SK-N-SH (cell line): ENCODE data around the gene SPSB4. TPM values are rescaled to one million over a fixed set of nuclear protein-coding genes. Genes with fewer than 3 reads are reported as not detected.

Source experiments
- CTCF ChIA-PET: fragments of 300-600, 350-600 bp; formaldehyde crosslinking; extraction: SDS; loops from one replicate; lab custom pipeline; 2021; lab: Yijun Ruan, JAX
- POLR2A ChIA-PET: fragments of 350-600 bp; sonication (Branson Sonifier 250); formaldehyde crosslinking; extraction: SDS; loops from one replicate; lab custom pipeline; 2020; ENCODE audit warnings: antibody characterized with exemption, inconsistent platforms; lab: Yijun Ruan, JAX
- DNase-seq: peaks from one replicate; pipeline ENCODE4 v3.0.0; 2012
- H2AFZ ChIP-seq: fragments of 200-600 bp; sonication (generic); 2 replicates; pipeline ENCODE4 v1.8.1; 2016; ENCODE audit warnings: antibody characterized with exemption, mild to moderate bottlenecking, low read depth
- H3F3A ChIP-seq: fragments of 200-600 bp; sonication (generic); replicated peaks from 2 replicates; pipeline ENCODE3; 2016; ENCODE audit warnings: antibody characterized with exemption, mild to moderate bottlenecking; ENCODE audit not compliant: insufficient read depth
- H3K27ac ChIP-seq, 2 experiments: fragments of 200-500 bp in 1 of 2; fragments of 200-600 bp in 1 of 2; sonication (Bioruptor generic) in 1 of 2; sonication (generic), shearing (Covaris generic) in 1 of 2; 2 replicates each; pipeline versions ENCODE4 v1.5.1 to v1.6.1; 2014 to 2016; ENCODE audit warnings: low read depth in 2 of 2, inconsistent platforms in 1 of 2, low read length in 1 of 2, mild to moderate bottlenecking in 1 of 2, mixed read lengths in 1 of 2
- H3K27me3 ChIP-seq: fragments of 200-600 bp; sonication (generic), shearing (Covaris generic); 2 replicates; pipeline ENCODE4 v1.6.1; 2016; ENCODE audit warnings: mixed run types; ENCODE audit not compliant: insufficient read depth
- H3K36me3 ChIP-seq, 2 experiments: fragments of 200-500 bp in 1 of 2; fragments of 200-600 bp in 1 of 2; sonication (Bioruptor generic) in 1 of 2; sonication (generic) in 1 of 2; replicated peaks in 1 of 2; 2 replicates each; pipeline versions ENCODE3 to v1.5.1; 2014 to 2016; ENCODE audit warnings: low read length in 1 of 2, mild to moderate bottlenecking in 1 of 2; ENCODE audit not compliant: insufficient read depth in 2 of 2, control insufficient read depth in 1 of 2
- H3K4me1 ChIP-seq, 2 experiments: fragments of 200-500 bp in 1 of 2; fragments of 200-600 bp in 1 of 2; sonication (Bioruptor generic) in 1 of 2; sonication (generic), shearing (Covaris generic) in 1 of 2; 2 replicates each; pipeline versions ENCODE4 v1.5.1 to v1.6.1; 2014 to 2016; ENCODE audit warnings: low read depth in 1 of 2, low read length in 1 of 2, mixed run types in 1 of 2; ENCODE audit not compliant: insufficient read depth in 2 of 2, control insufficient read depth in 1 of 2
- H3K4me2 ChIP-seq: fragments of 200-600 bp; sonication (generic), shearing (Covaris generic); 2 replicates; pipeline ENCODE4 v1.6.1; 2017; ENCODE audit warnings: mixed run types
- H3K4me3 ChIP-seq, 2 experiments: fragments of 200-500 bp in 1 of 2; fragments of 200-600 bp in 1 of 2; sonication (Bioruptor generic) in 1 of 2; sonication (generic), shearing (Covaris generic) in 1 of 2; 2 replicates each; pipeline versions ENCODE4 v1.5.1 to v1.8.1; 2014 to 2016; ENCODE audit warnings: low read depth in 2 of 2, inconsistent platforms in 1 of 2, low read length in 1 of 2, mild to moderate bottlenecking in 1 of 2, mixed read lengths in 1 of 2, moderate library complexity in 1 of 2
- H3K79me2 ChIP-seq: fragments of 200-600 bp; sonication (generic); 2 replicates; pipeline ENCODE4 v1.8.1; 2017; ENCODE audit warnings: mild to moderate bottlenecking; ENCODE audit not compliant: insufficient read depth
- H3K9ac ChIP-seq: fragments of 200-600 bp; sonication (generic); 2 replicates; pipeline ENCODE4 v1.6.1; 2017; ENCODE audit warnings: mixed run types
- H3K9me2 ChIP-seq: fragments of 200-600 bp; sonication (generic); 2 replicates; pipeline ENCODE4 v1.6.1; 2017; ENCODE audit warnings: mixed run types
- H3K9me3 ChIP-seq: fragments of 200-600 bp; sonication (generic); 2 replicates; pipeline ENCODE4 v1.6.1; 2017; ENCODE audit warnings: mixed run types, mild to moderate bottlenecking, moderate library complexity
- H4K20me1 ChIP-seq: fragments of 200-600 bp; sonication (generic); 2 replicates; pipeline ENCODE4 v1.6.1; 2017; ENCODE audit warnings: mild to moderate bottlenecking, mixed run types; ENCODE audit not compliant: insufficient read depth
- EP300 ChIP-seq, 2 experiments: IDR thresholded peaks; 2 replicates each; pipeline versions ENCODE4 v1.4.0 to v1.6.1; 2012; ENCODE audit warnings: borderline replicate concordance in 1 of 2, low read depth in 1 of 2, low read length in 1 of 2
- MXI1 ChIP-seq: IDR thresholded peaks from 2 replicates; pipeline ENCODE4 v1.6.1; 2012; ENCODE audit warnings: mild to moderate bottlenecking, low read depth, low read length, improper control_type of control experiment
- SMC3 ChIP-seq: IDR thresholded peaks from 2 replicates; pipeline ENCODE4 v1.6.1; 2012; ENCODE audit warnings: low read depth, low read length, improper control_type of control experiment
- TAF1 ChIP-seq: IDR thresholded peaks from 2 replicates; pipeline ENCODE4 v1.6.1; 2012; ENCODE audit warnings: low read depth, mild to moderate bottlenecking, low read length, moderate library complexity, borderline replicate concordance
- TCF12 ChIP-seq: IDR thresholded peaks from 2 replicates; pipeline ENCODE4 v1.4.0; 2012
- YY1 ChIP-seq: IDR thresholded peaks from 2 replicates; pipeline ENCODE4 v1.4.0; 2012; ENCODE audit warnings: low read depth, mild to moderate bottlenecking
- WGBS: methylation state at CpG from one replicate; pipeline ENCODE4 v1.1.6; 2017; ENCODE audit warnings: low lambda C conversion rate; 5-methylcytosine and 5-hydroxymethylcytosine counted together
- polyA plus RNA-seq, 3 experiments: library from polyadenylated mRNA; depleted of rRNA; stranded (reverse); fragments of >200 nt; gene quantifications; 2 replicates each; pipeline ENCODE4 v1.2.3, GENCODE V29; 2012
- TF ChIP-seq, protein P1 (sequence below): IDR thresholded peaks from 2 replicates; pipeline ENCODE4 v1.4.0; 2012; ENCODE audit warnings: low read depth, borderline replicate concordance
- TF ChIP-seq, protein P2 (sequence below): IDR thresholded peaks from 2 replicates; pipeline ENCODE4 v1.6.1; 2012; ENCODE audit warnings: mild to moderate bottlenecking, low read depth, low read length, moderate library complexity
- TF ChIP-seq, protein P3 (sequence below): IDR thresholded peaks from 2 replicates; pipeline ENCODE4 v1.4.0; 2012; ENCODE audit warnings: low read depth, borderline replicate concordance
- TF ChIP-seq, protein P4 (sequence below): IDR thresholded peaks from 2 replicates; pipeline ENCODE4 v1.4.0; 2012; ENCODE audit warnings: low read depth
- TF ChIP-seq, protein P5 (sequence below): fragments of 150-350 bp; IDR thresholded peaks from 2 replicates; pipeline ENCODE4 v1.6.1; 2016; ENCODE audit warnings: mild to moderate bottlenecking, low read depth, low read length

Gene SPSB4
- polyA plus RNA-seq, 1 of the 3 experiments (the other 2 are of a cell fraction) = 0.10 TPM

DNA sequence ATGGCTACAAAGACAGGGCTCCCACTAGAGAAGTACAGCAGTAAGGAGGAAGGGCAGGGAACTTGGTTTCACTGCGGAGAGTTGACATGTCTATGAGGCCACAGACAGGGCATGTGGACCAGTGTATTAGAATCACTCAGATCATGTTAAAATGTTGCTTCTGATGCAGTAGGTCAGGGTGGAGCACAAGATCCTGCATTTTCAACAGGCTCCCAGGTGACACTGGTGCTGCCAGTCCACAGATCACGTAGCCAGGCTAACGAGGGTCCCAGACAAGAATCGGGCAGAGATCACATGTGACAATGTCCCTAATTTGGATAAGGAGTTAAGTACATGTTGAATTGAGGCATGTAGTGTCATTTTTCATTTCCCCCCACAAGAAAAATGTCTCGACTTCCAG lies 73.6 kb downstream of the SPSB4 start:
- Histone ChIP-seq H3K4me3 (no peak overlapping the region), H3K36me3 (no peaks in the 10 kb centered on the region), H3F3A (no peaks in the 10 kb centered on the region), H3K79me2 (no peaks in the 10 kb centered on the region), H4K20me1 (no peaks in the 10 kb centered on the region), H3K27me3 (no peaks in the 10 kb centered on the region), H3K9ac (no peak overlapping the region), H3K9me3 (no peaks in the 10 kb centered on the region), H2AFZ (no peak overlapping the region), H3K4me1 (peaks cover 0 to 18% of the 10 kb centered on the region in 2 experiments; a peak in 1 of 4 replicates), H3K9me2 (no peaks in the 10 kb centered on the region), H3K4me2 (no peak overlapping the region), H3K27ac (no peak overlapping the region)
- DNase-seq = no peak
- ChIA-PET POLR2A (no interaction called here), CTCF (interaction anchor here (3.3 kb wide), 1 partner anchor 19 kb away, joined by 16 read pairs; no protein-coding TSS in a partner anchor)
- 40% methylated on average over 5 of the region's 5 CpGs for WGBS
- TF ChIP-seq YY1 (no peak), SMC3 (no peak), EP300 (IDR thresholded peaks at IDR 0.05; ENCODE audit: borderline replicate concordance in 1 of 2, low read depth in 1 of 2, low read length in 1 of 2) (no peak)
- TF ChIP-seq, protein P1, sequence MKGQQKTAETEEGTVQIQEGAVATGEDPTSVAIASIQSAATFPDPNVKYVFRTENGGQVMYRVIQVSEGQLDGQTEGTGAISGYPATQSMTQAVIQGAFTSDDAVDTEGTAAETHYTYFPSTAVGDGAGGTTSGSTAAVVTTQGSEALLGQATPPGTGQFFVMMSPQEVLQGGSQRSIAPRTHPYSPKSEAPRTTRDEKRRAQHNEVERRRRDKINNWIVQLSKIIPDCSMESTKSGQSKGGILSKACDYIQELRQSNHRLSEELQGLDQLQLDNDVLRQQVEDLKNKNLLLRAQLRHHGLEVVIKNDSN = no peak
- TF ChIP-seq, protein P2, sequence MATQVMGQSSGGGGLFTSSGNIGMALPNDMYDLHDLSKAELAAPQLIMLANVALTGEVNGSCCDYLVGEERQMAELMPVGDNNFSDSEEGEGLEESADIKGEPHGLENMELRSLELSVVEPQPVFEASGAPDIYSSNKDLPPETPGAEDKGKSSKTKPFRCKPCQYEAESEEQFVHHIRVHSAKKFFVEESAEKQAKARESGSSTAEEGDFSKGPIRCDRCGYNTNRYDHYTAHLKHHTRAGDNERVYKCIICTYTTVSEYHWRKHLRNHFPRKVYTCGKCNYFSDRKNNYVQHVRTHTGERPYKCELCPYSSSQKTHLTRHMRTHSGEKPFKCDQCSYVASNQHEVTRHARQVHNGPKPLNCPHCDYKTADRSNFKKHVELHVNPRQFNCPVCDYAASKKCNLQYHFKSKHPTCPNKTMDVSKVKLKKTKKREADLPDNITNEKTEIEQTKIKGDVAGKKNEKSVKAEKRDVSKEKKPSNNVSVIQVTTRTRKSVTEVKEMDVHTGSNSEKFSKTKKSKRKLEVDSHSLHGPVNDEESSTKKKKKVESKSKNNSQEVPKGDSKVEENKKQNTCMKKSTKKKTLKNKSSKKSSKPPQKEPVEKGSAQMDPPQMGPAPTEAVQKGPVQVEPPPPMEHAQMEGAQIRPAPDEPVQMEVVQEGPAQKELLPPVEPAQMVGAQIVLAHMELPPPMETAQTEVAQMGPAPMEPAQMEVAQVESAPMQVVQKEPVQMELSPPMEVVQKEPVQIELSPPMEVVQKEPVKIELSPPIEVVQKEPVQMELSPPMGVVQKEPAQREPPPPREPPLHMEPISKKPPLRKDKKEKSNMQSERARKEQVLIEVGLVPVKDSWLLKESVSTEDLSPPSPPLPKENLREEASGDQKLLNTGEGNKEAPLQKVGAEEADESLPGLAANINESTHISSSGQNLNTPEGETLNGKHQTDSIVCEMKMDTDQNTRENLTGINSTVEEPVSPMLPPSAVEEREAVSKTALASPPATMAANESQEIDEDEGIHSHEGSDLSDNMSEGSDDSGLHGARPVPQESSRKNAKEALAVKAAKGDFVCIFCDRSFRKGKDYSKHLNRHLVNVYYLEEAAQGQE = no peak

DNA sequence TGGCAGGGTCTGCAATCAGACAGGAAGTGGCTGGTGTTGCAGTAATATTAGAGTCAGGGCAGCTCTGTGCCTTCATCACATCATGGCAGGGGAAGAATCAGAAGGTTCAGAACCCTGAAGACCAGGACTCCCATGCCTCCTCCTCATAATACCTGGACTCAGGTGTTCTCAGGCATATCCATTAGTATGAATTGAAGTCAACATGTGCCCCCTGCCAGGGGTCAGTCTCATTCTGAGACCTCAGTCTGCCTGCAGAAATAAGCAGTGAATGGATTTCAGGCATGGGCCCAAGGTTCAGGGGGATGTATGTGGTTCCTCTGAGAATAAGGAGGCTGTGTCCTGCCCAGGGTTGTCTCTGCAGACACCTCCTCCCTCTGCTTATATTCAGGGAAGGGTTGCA lies 74.2 kb downstream of the SPSB4 start:
- Histone ChIP-seq H3K4me3 (no peak overlapping the region), H2AFZ (no peak overlapping the region), H3K27ac (no peak overlapping the region), H3K9me2 (no peaks in the 10 kb centered on the region), H3K9me3 (no peaks in the 10 kb centered on the region), H3K9ac (no peak overlapping the region), H3K27me3 (no peaks in the 10 kb centered on the region), H3K4me1 (peaks cover 0 to 18% of the 10 kb centered on the region in 2 experiments; a peak in 1 of 4 replicates), H3K79me2 (no peaks in the 10 kb centered on the region), H3F3A (no peaks in the 10 kb centered on the region), H4K20me1 (no peaks in the 10 kb centered on the region), H3K36me3 (no peaks in the 10 kb centered on the region), H3K4me2 (no peak overlapping the region)
- ChIA-PET POLR2A (no interaction called here), CTCF (interaction anchor here (0.6 to 3.3 kb wide), 3 partner anchors 16 to 114 kb away, joined by 3 to 16 read pairs (median 3); no protein-coding TSS in a partner anchor)
- DNase-seq = no peak
- TF ChIP-seq, protein P3, sequence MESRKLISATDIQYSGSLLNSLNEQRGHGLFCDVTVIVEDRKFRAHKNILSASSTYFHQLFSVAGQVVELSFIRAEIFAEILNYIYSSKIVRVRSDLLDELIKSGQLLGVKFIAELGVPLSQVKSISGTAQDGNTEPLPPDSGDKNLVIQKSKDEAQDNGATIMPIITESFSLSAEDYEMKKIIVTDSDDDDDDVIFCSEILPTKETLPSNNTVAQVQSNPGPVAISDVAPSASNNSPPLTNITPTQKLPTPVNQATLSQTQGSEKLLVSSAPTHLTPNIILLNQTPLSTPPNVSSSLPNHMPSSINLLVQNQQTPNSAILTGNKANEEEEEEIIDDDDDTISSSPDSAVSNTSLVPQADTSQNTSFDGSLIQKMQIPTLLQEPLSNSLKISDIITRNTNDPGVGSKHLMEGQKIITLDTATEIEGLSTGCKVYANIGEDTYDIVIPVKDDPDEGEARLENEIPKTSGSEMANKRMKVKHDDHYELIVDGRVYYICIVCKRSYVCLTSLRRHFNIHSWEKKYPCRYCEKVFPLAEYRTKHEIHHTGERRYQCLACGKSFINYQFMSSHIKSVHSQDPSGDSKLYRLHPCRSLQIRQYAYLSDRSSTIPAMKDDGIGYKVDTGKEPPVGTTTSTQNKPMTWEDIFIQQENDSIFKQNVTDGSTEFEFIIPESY = no peak
- TF ChIP-seq MXI1 = no peak
- no peak for TF ChIP-seq TAF1
- TF ChIP-seq, protein P4, sequence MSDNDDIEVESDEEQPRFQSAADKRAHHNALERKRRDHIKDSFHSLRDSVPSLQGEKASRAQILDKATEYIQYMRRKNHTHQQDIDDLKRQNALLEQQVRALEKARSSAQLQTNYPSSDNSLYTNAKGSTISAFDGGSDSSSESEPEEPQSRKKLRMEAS = no peak
- TF ChIP-seq, protein P1 = no peak
- no peak for TF ChIP-seq TCF12
- TF ChIP-seq, protein P5, sequence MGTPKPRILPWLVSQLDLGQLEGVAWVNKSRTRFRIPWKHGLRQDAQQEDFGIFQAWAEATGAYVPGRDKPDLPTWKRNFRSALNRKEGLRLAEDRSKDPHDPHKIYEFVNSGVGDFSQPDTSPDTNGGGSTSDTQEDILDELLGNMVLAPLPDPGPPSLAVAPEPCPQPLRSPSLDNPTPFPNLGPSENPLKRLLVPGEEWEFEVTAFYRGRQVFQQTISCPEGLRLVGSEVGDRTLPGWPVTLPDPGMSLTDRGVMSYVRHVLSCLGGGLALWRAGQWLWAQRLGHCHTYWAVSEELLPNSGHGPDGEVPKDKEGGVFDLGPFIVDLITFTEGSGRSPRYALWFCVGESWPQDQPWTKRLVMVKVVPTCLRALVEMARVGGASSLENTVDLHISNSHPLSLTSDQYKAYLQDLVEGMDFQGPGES = no peak
